ENCODE measurements around the gene PTPRN2. TPM values are rescaled to one million over a fixed set of nuclear protein-coding genes. Genes with fewer than 3 reads are reported as not detected.

PTPRN2 gene
- total and polyA plus RNA-seq, 2 donors (not counting 3 experiments of a cell fraction or from before 2014, with no cell fraction given), result 0.62 to 0.88 TPM

GRCh38 chr7:158303121-158303520 is 284.5 kb downstream of the PTPRN2 start:
- no peak for DNase-seq (ENCODE audit: low read depth, low spot score)
- ChIA-PET CTCF (no interaction called here), POLR2A (no interaction called here)
- Histone ChIP-seq H3K4me3 (replicated peaks in 1 of 3; ENCODE audit: insufficient read depth in 1 of 3, low read depth in 1 of 3, low read length in 3 of 3) (no peak overlapping the region), H3K27me3 (ENCODE audit: control insufficient read depth in 2 of 2, insufficient read depth in 2 of 2, low read length in 2 of 2) (no peaks in the 10 kb centered on the region), H3K4me1 (ENCODE audit: control insufficient read depth, extremely low read depth, insufficient read depth, low read length) (no peaks in the 10 kb centered on the region), H3K79me2 (ENCODE audit: control insufficient read depth, insufficient read depth, low read length) (no peaks in the 10 kb centered on the region), H3K36me3 (ENCODE audit: control insufficient read depth in 2 of 2, extremely low read depth in 1 of 2, insufficient read depth in 2 of 2, low read length in 2 of 2) (no peaks in the 10 kb centered on the region), H3K4me2 (ENCODE audit: insufficient read depth, low read length) (no peak overlapping the region), H4K20me1 (replicated peaks; ENCODE audit: control insufficient read depth, extremely low read depth, insufficient read depth, low read length) (no peaks in the 10 kb centered on the region), H3K27ac (ENCODE audit: insufficient read depth, low read depth, low read length) (no peak overlapping the region), H3K9me1 (replicated peaks; ENCODE audit: control insufficient read depth, extremely low read depth, insufficient read depth, low read length) (no peaks in the 10 kb centered on the region), H3K9me3 (replicated peaks; ENCODE audit: control insufficient read depth, insufficient read depth, low read length) (peaks cover 5% of the 10 kb centered on the region), H3K9ac (replicated peaks; ENCODE audit: extremely low read depth, insufficient read depth, low read length) (no peak overlapping the region), H2AFZ (ENCODE audit: low read depth, low read length) (no peak overlapping the region)
- no TSS peak for BruUV-seq (replicated peaks)
- dilution Hi-C loops (cut with MboI; ENCODE audit: extremely low pct_ligation_motif_present, low sequenced_read_pairs), result no loop called here
- TF ChIP-seq MAX (IDR thresholded peaks at IDR 0.05; ENCODE audit: insufficient read depth, insufficient read length) (no peak), MYC (IDR thresholded peaks at IDR 0.05; ENCODE audit: low read depth, low read length) (no peak), POLR2A (IDR thresholded peaks at IDR 0.05; ENCODE audit: low read depth, low read length) (no peak), GATA2 (IDR thresholded peaks at IDR 0.05; ENCODE audit: insufficient read depth, insufficient read length, low read depth, low read length) (no peak), JUN (IDR thresholded peaks at IDR 0.05; ENCODE audit: borderline replicate concordance, insufficient read depth, insufficient read length, low read depth) (no peak), FOS (IDR thresholded peaks at IDR 0.05; ENCODE audit: borderline replicate concordance, insufficient read depth, low read length) (no peak), EZH2 (IDR thresholded peaks at IDR 0.05; ENCODE audit: borderline replicate concordance, low read depth, low read length, severe bottlenecking) (no peak), CTCF (IDR thresholded peaks at IDR 0.05; ENCODE audit: extremely low read depth in 1 of 2, insufficient read depth in 1 of 2, low read depth in 1 of 2, low read length in 2 of 2) (no peak), POLR2AphosphoS5 (IDR thresholded peaks at IDR 0.05; ENCODE audit: insufficient read depth, low read depth, low read length) (no peak)
- intact Hi-C loops (cut with micrococcal nuclease), result no loop called here
- FAIRE-seq, result no peak

All from endothelial cell of umbilical vein (primary cell).